Calu3 (cell line): ENCODE measurements around the gene GOLGA8S. TPM values are rescaled to one million over a fixed set of nuclear protein-coding genes. Genes with fewer than 3 reads are reported as not detected.
"Not testable (repeated sequence)": the region's sequence is repeated elsewhere in the genome, so short reads cannot be mapped to it uniquely, and the experiment has no call there.

Experiments
- BruUV-seq: library from RNA; stranded (reverse); fragments of 400-500 nt; replicated peaks from 2 replicates; lab custom pipeline; 2021; lab: Mats Ljungman, UMichigan
- CTCF ChIA-PET: fragments of 300-600 bp; sonication (Branson Sonifier 250); formaldehyde crosslinking; loops from one replicate; lab custom pipeline; 2022; ENCODE audit warnings: antibody characterized with exemption; lab: Charles Lee
- DNase-seq: peaks from one replicate; pipeline ENCODE4 v3.0.0; 2022
- H3K27ac Mint-ChIP-seq: one replicate; pipeline ENCODE4 v1.8.0; 2022; ENCODE audit warnings: mixed read lengths; ENCODE audit not compliant: unreplicated experiment
- H3K27me3 Mint-ChIP-seq: one replicate; pipeline ENCODE4 v1.8.0; 2022; ENCODE audit warnings: mixed read lengths; ENCODE audit not compliant: unreplicated experiment
- H3K36me3 Mint-ChIP-seq: one replicate; pipeline ENCODE4 v1.8.0; 2022; ENCODE audit warnings: mild to moderate bottlenecking, moderate library complexity, mixed read lengths; ENCODE audit not compliant: insufficient read depth, unreplicated experiment
- H3K4me1 Mint-ChIP-seq: one replicate; pipeline ENCODE4 v1.8.0; 2022; ENCODE audit warnings: mild to moderate bottlenecking, low read depth, mixed read lengths; ENCODE audit not compliant: unreplicated experiment
- H3K4me3 Mint-ChIP-seq: one replicate; pipeline ENCODE4 v1.8.0; 2022; ENCODE audit warnings: mild to moderate bottlenecking, low read depth, moderate library complexity, mixed read lengths; ENCODE audit not compliant: unreplicated experiment
- H3K9me3 Mint-ChIP-seq: one replicate; pipeline ENCODE4 v1.8.0; 2022; ENCODE audit warnings: low read depth, mixed read lengths; ENCODE audit not compliant: unreplicated experiment
- CTCF ChIP-seq: fragments of 200-600 bp; IDR thresholded peaks from one replicate; pipeline ENCODE4 v1.8.0; 2022; ENCODE audit warnings: antibody characterized with exemption; ENCODE audit not compliant: unreplicated experiment
- intact Hi-C: fragments of 100-400 bp; cut with micrococcal nuclease; formaldehyde crosslinking; loops from one replicate; pipeline ENCODE4 v1.10.0; 2022; ENCODE audit not compliant: unreplicated experiment
- total RNA-seq: library from RNA; stranded (reverse); gene quantifications from 2 replicates; pipeline ENCODE4 v1.2.3, GENCODE V29; 2022

The GOLGA8S gene
- total RNA-seq, 1 experiment from 2014 or later, result 0.09 TPM

- intact Hi-C loops, result no loop called here
- H3K4me1 Mint-ChIP-seq, result no peaks in the 10 kb centered on the region
Observed at GRCh38 chr15:23370578-23370977, 16.0 kb downstream of the GOLGA8S start.

GRCh38 chr15:23371134-23371533 is 16.6 kb downstream of the GOLGA8S start:
- intact Hi-C loops, result not testable (repeated sequence)

More at GRCh38 chr15:23370578-23370977, 16.0 kb downstream of the GOLGA8S start:
- H3K36me3 Mint-ChIP-seq, result no peaks in the 10 kb centered on the region
- H3K27ac Mint-ChIP-seq, result no peak overlapping the region
- no peaks in the 10 kb centered on the region for H3K9me3 Mint-ChIP-seq
- BruUV-seq, result no TSS peak
- no peak for TF ChIP-seq CTCF
- CTCF ChIA-PET, result no interaction called here
- DNase-seq, result no peak
- no peaks in the 10 kb centered on the region for H3K27me3 Mint-ChIP-seq
- H3K4me3 Mint-ChIP-seq, result no peak overlapping the region

GRCh38 chr15:23371868-23372267 is 17.3 kb downstream of the GOLGA8S start:
- H3K9me3 Mint-ChIP-seq, H3K4me3 Mint-ChIP-seq, H3K27ac Mint-ChIP-seq, intact Hi-C loops, H3K36me3 Mint-ChIP-seq, H3K4me1 Mint-ChIP-seq, BruUV-seq, DNase-seq, CTCF ChIA-PET, H3K27me3 Mint-ChIP-seq: not testable (repeated sequence)

More at GRCh38 chr15:23371134-23371533, 16.6 kb downstream of the GOLGA8S start:
- CTCF ChIA-PET, H3K4me3 Mint-ChIP-seq, H3K27me3 Mint-ChIP-seq, H3K27ac Mint-ChIP-seq, DNase-seq, H3K36me3 Mint-ChIP-seq, BruUV-seq, H3K9me3 Mint-ChIP-seq, H3K4me1 Mint-ChIP-seq: not testable (repeated sequence)

GRCh38 chr15:23372284-23372683 is 17.7 kb downstream of the GOLGA8S start:
- CTCF ChIA-PET, result no interaction called here
- no peak overlapping the region for H3K4me3 Mint-ChIP-seq

GRCh38 chr15:23372891-23373600 is 18.5 kb downstream of the GOLGA8S start:
- DNase-seq, H3K9me3 Mint-ChIP-seq, H3K4me1 Mint-ChIP-seq, intact Hi-C loops, H3K36me3 Mint-ChIP-seq, H3K27ac Mint-ChIP-seq, BruUV-seq, CTCF ChIA-PET, H3K27me3 Mint-ChIP-seq, H3K4me3 Mint-ChIP-seq: not testable (repeated sequence)

More at GRCh38 chr15:23372284-23372683, 17.7 kb downstream of the GOLGA8S start:
- no peak for TF ChIP-seq CTCF
- no peaks in the 10 kb centered on the region for H3K27me3 Mint-ChIP-seq
- BruUV-seq, result no TSS peak
- H3K27ac Mint-ChIP-seq, result no peak overlapping the region
- H3K4me1 Mint-ChIP-seq, result no peaks in the 10 kb centered on the region
- intact Hi-C loops, result no loop called here
- H3K9me3 Mint-ChIP-seq, result no peaks in the 10 kb centered on the region
- H3K36me3 Mint-ChIP-seq, result no peaks in the 10 kb centered on the region
- no peak for DNase-seq

GRCh38 chr15:23374226-23374625 is 19.7 kb downstream of the GOLGA8S start:
- H3K9me3 Mint-ChIP-seq, intact Hi-C loops, H3K4me1 Mint-ChIP-seq: not testable (repeated sequence)

GRCh38 chr15:23378946-23379345 is 24.4 kb downstream of the GOLGA8S start:
- DNase-seq, BruUV-seq, H3K27me3 Mint-ChIP-seq, H3K27ac Mint-ChIP-seq, H3K4me3 Mint-ChIP-seq, intact Hi-C loops, CTCF ChIA-PET, H3K36me3 Mint-ChIP-seq, H3K9me3 Mint-ChIP-seq, H3K4me1 Mint-ChIP-seq: not testable (repeated sequence)

More at GRCh38 chr15:23374226-23374625, 19.7 kb downstream of the GOLGA8S start:
- H3K27ac Mint-ChIP-seq, CTCF ChIA-PET, H3K27me3 Mint-ChIP-seq, H3K4me3 Mint-ChIP-seq, BruUV-seq, H3K36me3 Mint-ChIP-seq, DNase-seq: not testable (repeated sequence)

GRCh38 chr15:23380700-23381099 is 26.2 kb downstream of the GOLGA8S start:
- H3K4me1 Mint-ChIP-seq, H3K9me3 Mint-ChIP-seq, DNase-seq, CTCF ChIA-PET, H3K27me3 Mint-ChIP-seq, H3K27ac Mint-ChIP-seq, H3K4me3 Mint-ChIP-seq, H3K36me3 Mint-ChIP-seq, intact Hi-C loops, BruUV-seq: not testable (repeated sequence)
